Fibroblast of the aortic adventitia (primary cell): ENCODE measurements around the gene SEPTIN5. TPM values are rescaled to one million over a fixed set of nuclear protein-coding genes. Genes with fewer than 3 reads are reported as not detected.
A peak's percentile ranks its signal among the peaks of the same experiment; 100 is the strongest.

ENCODE experiments used
- DNase-seq: peaks from one replicate; pipeline ENCODE4 v3.0.0-alpha.2; 2010; ENCODE audit warnings: low read depth
- H3K4me3 ChIP-seq: 2 replicates; pipeline ENCODE4 v1.5.1; 2011; ENCODE audit warnings: low read depth, mild to moderate bottlenecking, control low read depth, low read length, moderate library complexity
- total RNA-seq: library from RNA; depleted of rRNA; stranded (reverse); fragments of >200 nt; gene quantifications from 2 replicates; pipeline ENCODE4 v1.2.3, GENCODE V29; 2012; ENCODE audit warnings: low replicate concordance
- TF ChIP-seq, protein P1 (sequence below): IDR thresholded peaks from 2 replicates; pipeline ENCODE4 v1.5.1; 2011; ENCODE audit warnings: mild to moderate bottlenecking, low read length, control low read depth, inconsistent platforms; ENCODE audit not compliant: insufficient read depth

Gene SEPTIN5
- total RNA-seq, 1 donor, result 18.4 TPM

- H3K4me3 ChIP-seq, result peak overlapping the region; percentile 50
- TF ChIP-seq, protein P1, sequence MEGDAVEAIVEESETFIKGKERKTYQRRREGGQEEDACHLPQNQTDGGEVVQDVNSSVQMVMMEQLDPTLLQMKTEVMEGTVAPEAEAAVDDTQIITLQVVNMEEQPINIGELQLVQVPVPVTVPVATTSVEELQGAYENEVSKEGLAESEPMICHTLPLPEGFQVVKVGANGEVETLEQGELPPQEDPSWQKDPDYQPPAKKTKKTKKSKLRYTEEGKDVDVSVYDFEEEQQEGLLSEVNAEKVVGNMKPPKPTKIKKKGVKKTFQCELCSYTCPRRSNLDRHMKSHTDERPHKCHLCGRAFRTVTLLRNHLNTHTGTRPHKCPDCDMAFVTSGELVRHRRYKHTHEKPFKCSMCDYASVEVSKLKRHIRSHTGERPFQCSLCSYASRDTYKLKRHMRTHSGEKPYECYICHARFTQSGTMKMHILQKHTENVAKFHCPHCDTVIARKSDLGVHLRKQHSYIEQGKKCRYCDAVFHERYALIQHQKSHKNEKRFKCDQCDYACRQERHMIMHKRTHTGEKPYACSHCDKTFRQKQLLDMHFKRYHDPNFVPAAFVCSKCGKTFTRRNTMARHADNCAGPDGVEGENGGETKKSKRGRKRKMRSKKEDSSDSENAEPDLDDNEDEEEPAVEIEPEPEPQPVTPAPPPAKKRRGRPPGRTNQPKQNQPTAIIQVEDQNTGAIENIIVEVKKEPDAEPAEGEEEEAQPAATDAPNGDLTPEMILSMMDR, result no peak
- no peak for DNase-seq
These were observed 46.8 kb downstream of the SEPTIN5 start for GRCh38 chr22:19760951-19761724.

DNA sequence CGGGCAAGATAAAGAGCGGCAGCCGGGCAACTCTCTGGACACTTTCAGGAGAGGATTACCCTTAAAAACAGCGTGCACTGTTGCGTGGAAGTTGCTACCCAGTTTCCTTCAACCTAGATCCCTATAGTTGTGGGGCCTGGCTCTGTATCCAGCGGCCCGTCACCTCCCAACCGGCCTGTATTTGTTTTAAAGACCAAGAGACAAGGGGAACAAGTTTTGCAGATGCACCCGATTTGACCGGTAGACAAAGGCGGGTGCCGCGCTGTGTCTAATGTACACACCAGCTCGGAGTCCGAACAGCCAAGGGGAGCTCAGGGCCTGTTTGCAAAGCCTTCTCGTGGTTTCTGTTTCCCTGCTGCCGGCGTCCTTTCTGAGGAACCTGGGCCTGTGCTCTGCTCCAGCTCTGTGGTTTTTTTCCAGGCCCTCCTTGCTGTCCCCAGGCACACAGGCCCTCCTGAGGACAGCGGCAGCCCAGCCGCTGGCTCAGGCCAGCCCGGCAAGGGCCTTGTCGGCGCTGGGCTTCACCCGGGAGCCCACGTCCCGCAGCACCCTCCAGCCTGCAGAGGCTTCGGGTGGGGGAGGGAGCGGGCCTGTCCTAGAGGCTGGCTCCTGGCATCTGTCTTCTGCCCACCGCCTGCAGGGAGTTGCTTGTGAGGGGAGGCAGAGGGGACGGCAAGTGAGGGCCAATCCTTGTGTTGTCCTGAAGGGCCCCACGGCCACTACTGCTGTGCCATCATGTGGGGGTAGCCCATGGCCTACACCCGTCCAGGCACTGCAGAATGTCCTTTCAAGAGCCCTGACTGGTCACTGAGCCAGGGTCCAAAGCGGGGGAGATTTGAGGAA, 47.6 kb downstream of the SEPTIN5 start:
- DNase-seq, result no peak
- peak overlapping the region; percentile 41 for H3K4me3 ChIP-seq

GRCh38 chr22:19762568-19763457, 48.5 kb downstream of the SEPTIN5 start:
- DNase-seq, result no peak
- peak overlapping the region; percentile 41 for H3K4me3 ChIP-seq
- TF ChIP-seq, protein P1, result no peak

More for the DNA sequence above, 47.6 kb downstream of the SEPTIN5 start:
- TF ChIP-seq, protein P1, result no peak

DNA sequence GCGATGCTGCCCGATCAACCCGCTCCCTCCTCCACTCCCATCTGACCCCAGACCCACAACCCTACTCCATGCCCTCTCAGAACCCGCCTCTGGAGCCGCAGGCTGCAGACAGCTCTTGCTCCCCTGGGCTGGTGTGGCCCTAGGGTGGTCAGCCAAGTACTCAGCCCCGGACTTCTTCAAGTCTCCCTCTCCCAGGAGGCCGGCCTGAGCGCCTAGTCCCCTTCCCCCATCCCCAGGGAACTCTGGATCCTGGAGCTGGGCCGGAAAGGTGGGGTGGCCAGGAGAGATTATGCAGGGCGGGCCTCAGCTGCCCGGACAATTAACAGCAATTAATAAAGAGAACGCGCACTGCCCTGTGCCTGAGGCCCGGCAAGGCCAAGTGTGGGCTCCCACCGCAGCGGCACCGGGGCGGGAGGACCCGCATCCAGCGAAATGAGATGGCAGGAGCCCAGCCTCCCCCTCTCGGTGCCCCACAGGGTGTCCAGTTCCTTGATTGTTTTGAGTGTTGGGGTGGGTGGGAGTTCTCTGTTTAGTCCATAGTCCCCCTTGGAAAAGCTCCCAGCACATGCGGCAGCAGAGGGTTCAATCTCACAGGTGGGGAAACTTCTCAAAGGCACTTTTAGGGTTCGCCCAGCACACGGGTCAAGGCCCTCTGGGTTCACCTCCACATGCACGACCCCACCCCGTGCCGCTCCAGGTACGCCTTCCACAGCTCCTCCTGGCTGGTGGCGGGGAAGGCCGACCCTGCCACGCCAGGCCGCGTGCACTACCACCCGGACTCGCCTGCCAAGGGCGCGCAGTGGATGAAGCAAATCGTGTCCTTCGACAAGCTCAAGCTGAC, 49.4 kb downstream of the SEPTIN5 start:
- TF ChIP-seq, protein P1, result no peak
- no peak overlapping the region for H3K4me3 ChIP-seq
- DNase-seq, result no peak

- no peak for DNase-seq
- no peak overlapping the region for H3K4me3 ChIP-seq
- TF ChIP-seq, protein P1, result no peak
These were observed 49.9 kb downstream of the SEPTIN5 start for GRCh38 chr22:19764299-19764593.
